ENCODE measurements around the gene NTN5.

The NTN5 gene

DNA sequence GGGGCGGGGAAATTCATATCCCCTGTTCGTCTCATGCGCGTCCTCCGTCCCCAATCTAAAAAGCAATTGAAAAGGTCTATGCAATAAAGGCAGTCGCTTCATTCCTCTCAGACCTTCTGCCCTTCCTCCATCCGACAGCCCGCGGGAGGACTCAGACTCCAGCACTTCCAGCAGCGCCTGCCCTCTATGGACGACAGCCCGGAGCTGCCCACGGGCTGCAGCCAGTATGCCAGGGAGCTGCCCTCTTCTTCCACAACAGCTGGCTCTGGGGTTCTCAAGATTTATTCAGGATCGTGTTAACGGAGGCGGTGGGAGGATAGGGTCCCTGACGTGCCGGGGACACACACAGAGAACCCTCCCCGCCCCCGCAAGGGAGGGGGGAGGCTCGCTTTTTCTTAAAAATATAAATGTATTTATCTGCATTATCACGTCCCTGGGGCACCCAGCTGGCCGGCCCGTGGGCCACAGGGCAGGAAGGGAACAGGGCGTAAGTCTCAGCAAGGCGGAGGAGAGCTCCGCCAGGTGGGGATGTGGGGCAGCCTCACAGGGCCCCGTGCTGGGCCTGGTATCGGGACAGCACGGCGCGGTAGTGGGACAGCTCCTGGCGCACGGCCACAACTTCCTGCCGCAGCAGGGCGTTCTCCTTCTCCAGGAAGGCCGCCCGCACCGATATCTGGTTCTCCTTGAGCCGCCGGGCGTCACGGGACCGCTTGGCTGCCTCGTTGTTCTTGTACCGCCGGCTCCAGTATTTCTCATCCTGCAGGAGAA lies 42.3 kb downstream of the NTN5 start:
- DNase-seq (ENCODE audit: low read depth, low spot score) = no peak

- DNase-seq (ENCODE audit: low read depth, low spot score) = no peak
These were observed 43.1 kb downstream of the NTN5 start for GRCh38 chr19:48629599-48630295.

GRCh38 chr19:48629297-48629598 lies 43.6 kb downstream of the NTN5 start:
- no peak for DNase-seq (ENCODE audit: low read depth, low spot score)

DNA sequence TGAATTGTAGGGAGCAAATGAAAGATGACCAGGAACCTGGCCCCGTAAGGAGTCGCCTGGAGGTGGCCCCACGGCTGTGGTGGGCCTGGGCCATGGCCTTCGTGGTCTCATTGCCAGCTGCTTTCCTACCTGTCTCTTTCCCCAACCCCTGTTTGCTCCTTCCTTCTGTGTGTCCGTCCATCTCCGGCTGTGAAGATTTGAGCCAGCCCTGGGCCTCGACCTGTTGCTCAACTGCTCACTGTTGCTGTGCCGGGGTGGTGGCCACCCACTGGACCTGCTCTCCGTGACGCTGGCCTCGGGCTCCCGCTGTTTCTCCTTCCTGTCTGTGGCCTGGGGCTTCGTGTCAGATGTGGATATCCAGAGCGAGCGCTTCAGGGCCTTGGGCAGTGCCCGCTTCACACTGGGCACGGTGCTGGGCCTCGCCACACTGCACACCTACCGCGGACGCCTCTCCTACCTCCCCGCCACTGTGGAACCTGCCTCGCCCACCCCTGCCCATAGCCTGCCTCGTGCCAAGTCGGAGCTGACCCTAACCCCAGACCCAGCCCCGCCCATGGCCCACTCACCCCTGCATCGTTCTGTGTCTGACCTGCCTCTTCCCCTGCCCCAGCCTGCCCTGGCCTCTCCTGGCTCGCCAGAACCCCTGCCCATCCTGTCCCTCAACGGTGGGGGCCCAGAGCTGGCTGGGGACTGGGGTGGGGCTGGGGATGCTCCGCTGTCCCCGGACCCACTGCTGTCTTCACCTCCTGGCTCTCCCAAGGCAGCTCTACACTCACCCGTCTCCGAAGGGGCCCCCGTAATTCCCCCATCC lies 44.1 kb downstream of the NTN5 start:
- no peak for DNase-seq (ENCODE audit: low read depth, low spot score)

DNA sequence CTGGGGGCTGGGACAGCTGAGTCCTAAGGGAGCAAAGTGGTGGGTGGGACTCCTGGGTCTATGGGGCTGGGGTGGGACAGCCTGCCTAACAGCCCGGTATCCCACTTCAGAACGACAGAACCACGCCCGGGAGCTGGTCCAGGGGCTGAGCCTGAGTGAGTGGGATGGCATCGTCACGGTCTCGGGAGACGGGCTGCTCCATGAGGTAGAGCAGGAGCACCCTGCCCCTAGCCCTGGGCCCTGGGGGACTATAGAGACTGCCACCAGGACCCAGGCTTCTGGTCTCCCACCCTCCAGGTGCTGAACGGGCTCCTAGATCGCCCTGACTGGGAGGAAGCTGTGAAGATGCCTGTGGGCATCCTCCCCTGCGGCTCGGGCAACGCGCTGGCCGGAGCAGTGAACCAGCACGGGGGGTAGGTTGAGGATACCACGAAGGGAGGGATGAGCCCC lies 44.9 kb downstream of the NTN5 start:
- DNase-seq (ENCODE audit: low read depth, low spot score) = no peak

- DNase-seq (ENCODE audit: low read depth, low spot score) = no peak
These were observed 45.5 kb downstream of the NTN5 start for GRCh38 chr19:48627201-48627864.

GRCh38 chr19:48625891-48626327 lies 46.9 kb downstream of the NTN5 start:
- no peak for DNase-seq (ENCODE audit: low read depth, low spot score)

DNA sequence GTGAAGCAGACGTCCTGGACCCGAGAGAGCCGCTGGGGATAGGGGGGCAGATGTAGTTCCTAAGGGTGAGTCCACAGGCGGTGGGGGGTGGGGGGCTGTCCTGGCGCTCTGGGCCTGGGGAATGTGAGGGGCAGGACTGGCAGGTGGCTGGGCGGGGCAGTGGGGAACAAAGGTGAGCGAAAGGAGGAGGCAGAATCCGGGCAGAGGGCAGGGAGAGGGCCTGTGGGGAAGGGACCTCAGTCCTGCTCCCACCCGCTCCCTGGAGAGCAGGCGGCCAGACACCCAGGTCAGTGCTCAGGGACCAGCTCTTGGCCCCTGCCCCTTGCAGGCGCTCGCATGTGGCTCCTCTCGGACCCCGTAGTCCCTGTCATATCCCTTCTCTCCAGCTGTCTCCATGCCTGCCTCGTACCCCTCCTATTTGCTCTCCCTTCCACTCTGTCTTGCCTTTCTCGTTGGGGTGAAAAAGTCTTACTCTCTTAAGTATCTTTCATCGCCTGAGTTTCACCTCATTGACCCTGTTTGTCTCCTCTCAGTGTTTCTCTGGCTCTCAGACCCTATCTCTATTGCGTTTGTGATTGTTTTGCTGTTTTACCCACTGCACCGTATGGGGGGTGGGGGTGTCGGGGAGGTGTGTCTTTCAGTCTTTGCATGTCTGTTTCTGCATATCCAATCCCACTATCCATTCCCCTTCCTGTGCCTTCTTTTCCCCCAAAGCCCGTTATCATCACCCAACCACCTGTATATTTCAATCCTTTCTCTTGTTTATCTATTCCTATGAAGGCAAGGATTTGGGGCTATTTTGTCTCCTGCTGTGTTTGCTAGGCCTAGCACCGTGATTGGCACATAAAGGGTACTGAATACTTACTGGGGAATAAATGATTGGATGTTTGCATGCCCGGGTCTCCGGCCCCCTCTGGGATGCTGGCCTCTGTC lies 47.8 kb downstream of the NTN5 start:
- DNase-seq (ENCODE audit: low read depth, low spot score) = no peak

DNA sequence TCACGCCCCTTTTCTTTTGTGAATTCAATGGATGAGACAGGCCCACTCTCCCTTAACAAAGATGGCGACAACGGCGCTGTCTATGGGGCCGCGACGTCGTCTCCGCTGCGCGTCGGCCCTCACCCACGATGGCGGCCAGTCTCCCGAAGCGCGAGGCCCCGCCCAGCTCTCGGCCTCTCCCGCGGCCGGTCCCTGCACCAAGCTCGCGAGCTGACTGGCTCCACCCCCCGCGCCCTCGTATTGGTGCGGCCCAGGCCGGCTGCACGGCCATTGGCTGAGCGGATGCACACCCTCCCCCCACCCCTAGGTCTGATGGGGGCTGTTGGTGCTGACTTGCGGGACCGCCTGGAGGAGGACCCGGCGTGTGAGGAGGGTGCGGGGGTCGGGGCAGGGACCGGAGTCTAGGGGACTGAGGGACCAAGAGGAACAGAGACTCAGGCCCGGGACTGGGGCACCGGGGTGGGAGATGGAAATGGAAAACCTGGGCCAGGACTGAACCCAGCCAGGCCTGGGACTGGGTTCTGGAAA lies 48.7 kb downstream of the NTN5 start:
- DNase-seq (ENCODE audit: low read depth, low spot score) = peak; percentile 91

DNA sequence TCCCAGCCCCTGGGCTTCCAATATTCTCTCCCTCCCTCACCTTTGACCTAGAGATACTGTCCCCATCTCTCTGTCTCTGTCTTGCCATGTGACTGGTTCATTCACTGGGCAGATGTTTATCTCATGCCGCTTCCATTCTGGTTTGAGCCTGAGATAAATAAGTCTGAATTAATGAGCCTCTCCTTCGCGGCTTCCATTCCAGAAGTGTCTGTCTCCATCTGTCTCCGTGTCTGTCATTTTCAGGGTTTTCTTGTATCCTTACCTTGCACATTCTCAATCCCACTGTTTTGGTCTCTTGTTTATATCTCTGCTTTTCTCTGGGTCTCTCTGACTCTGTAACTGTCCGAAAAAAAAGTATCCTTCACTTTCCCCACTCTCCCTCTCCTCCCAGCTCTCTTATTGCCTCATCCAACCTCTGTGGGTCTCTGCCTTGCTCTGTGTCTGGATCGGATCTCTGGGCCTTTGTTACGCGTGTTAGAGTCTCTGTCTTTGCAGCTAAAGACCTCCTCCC lies 49.2 kb downstream of the NTN5 start:
- DNase-seq (ENCODE audit: low read depth, low spot score) = no peak

DNA sequence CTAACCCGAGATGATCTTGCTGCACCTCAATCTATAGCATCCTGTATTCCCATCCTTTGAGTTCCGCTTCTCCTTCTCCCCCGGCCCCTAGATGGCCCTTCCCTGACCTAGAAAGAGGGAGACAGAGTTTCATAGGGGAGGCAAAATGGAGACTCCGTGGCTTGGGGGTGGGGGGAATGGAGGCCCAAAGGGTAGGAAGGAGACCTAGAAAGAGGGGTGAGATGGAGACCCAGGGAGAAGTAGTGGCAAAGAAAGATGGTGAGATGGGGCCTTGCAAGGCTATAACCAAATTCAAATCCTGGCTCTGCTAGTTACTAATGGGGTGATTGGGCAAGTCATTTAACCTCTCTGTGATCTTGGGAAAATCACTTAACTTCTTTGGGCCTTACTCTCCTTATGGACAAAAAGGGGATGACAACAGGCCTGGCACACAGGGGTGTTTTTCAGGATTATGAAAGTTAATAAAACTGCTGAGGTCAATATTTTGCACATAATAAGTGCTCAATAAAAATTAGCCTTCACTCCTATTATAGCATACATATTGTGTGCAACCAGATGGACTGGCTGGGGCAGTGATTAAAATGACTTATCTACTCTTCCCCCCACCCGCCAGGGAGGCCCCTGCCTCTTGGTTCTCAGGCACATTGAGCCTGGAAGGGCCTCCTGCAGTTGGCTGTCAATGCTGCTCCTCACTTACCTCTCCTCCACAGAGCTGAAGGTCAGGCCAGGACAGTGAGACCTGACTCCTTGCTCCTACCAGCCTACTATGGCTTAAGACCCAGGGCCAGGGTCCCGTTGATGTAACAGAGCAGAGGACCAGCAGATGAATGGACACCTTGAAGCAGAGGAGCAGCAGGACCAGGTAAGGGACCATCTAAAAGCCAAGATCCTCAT lies 52.9 kb downstream of the NTN5 start:
- no peak for DNase-seq (ENCODE audit: low read depth, low spot score)

GRCh38 chr19:48618916-48619691 lies 53.7 kb downstream of the NTN5 start, which contains the start of the genes RPL18 and SPHK2:
TSS of gene RPL18 (minus strand) at chr19:48619178. CDS start at chr19:48619143, 35 bp downstream.
TSS of gene SPHK2 (plus strand) at chr19:48619506. CDS start at chr19:48620515, 1,009 bp downstream.
- peak; percentile 100 for DNase-seq (ENCODE audit: low read depth, low spot score)

DNA sequence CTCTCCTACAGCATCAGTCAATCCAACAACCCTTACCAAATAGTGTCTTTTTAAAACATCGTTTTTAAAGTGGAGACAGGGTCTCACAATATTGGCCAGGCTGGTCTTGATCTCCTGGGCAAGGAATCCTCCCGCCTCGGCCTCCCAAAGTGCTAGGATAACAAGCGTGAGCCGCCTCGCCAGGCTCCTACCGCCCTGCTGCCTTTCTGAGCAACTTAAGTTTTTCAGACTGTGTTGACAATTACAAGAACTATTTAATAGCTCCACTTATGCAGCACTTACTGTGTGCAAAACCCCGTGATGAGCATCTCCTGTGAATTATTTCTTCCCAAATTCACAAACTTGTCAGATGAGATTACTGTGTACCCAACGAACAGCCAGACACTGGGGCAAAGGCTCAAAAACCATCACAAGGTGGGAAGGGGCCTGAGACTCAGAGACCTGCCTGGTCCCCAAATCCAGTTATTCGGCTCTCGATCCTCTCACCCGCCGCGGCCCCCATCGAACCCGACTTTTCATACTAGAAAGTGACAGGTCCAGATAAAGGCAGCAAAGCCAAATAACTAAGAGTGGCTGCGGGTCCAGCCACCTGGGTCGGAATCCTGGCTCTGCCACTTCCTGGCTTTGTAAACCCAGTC lies 54.4 kb downstream of the NTN5 start:
- no peak for DNase-seq (ENCODE audit: low read depth, low spot score)

GRCh38 chr19:48617146-48617937 lies 55.5 kb downstream of the NTN5 start:
- DNase-seq (ENCODE audit: low read depth, low spot score) = no peak

GRCh38 chr19:48616491-48617056 lies 56.2 kb downstream of the NTN5 start:
- DNase-seq (ENCODE audit: low read depth, low spot score) = no peak

- DNase-seq (ENCODE audit: low read depth, low spot score) = no peak
These were observed 56.8 kb downstream of the NTN5 start for GRCh38 chr19:48616041-48616436.
